ENCODE measurements around the gene BUD31.

DNA sequence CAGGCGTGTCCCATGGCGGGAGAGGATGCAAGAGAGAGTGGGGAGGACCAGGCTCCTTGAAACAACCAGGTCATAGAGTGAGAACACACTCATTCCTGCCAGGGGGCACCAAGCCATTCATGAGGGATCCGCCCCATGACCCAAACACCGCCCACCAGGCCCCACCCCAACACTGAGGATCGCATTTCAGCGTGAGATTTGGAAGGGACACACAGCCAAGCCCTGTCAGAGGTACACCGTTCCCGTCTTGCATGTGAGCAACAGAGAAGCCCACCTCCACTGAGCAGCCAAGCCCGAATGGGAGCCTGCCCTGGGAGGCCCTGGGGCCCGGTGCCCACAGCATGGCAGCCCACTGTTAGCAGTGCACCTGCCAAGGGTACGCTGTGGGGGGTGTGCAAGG is 42.1 kb upstream of the BUD31 start:
- TF ChIP-seq, protein P1, sequence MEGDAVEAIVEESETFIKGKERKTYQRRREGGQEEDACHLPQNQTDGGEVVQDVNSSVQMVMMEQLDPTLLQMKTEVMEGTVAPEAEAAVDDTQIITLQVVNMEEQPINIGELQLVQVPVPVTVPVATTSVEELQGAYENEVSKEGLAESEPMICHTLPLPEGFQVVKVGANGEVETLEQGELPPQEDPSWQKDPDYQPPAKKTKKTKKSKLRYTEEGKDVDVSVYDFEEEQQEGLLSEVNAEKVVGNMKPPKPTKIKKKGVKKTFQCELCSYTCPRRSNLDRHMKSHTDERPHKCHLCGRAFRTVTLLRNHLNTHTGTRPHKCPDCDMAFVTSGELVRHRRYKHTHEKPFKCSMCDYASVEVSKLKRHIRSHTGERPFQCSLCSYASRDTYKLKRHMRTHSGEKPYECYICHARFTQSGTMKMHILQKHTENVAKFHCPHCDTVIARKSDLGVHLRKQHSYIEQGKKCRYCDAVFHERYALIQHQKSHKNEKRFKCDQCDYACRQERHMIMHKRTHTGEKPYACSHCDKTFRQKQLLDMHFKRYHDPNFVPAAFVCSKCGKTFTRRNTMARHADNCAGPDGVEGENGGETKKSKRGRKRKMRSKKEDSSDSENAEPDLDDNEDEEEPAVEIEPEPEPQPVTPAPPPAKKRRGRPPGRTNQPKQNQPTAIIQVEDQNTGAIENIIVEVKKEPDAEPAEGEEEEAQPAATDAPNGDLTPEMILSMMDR (IDR thresholded peaks at IDR 0.05): no peak
- no peak for TF ChIP-seq POLR2A (IDR thresholded peaks at IDR 0.05; ENCODE audit: low read depth)
